Measurements from ENCODE around the gene SUFU.

Gene SUFU

GRCh38 chr10:102678068-102678400, 174.3 kb downstream of the SUFU start:
- whole genome bisulfite sequencing, 2 donors (ENCODE audit: extremely low coverage in 2 of 2, insufficient read length in 2 of 2, insufficient replicate concordance in 1 of 2), result no CpG with 5 or more reads among the region's 9 CpGs
- Histone ChIP-seq H3K9me3 (replicated peaks in 1 of 2; ENCODE audit: control insufficient read depth in 2 of 2, insufficient read depth in 1 of 2, low read depth in 1 of 2, low read length in 2 of 2) (peaks cover 0 to 3% of the 10 kb centered on the region in 2 donors), H2BK5ac (ENCODE audit: low read length) (no peak overlapping the region), H3K27me3 (ENCODE audit: control insufficient read depth in 3 of 3, insufficient read depth in 3 of 3, low read depth in 1 of 3, low read length in 3 of 3) (no peaks in the 10 kb centered on the region), H2BK120ac (ENCODE audit: low read depth, low read length) (no peak overlapping the region), H3K4ac (ENCODE audit: low read length) (no peak overlapping the region), H2BK15ac (ENCODE audit: low read length) (no peak overlapping the region), H2AK5ac (ENCODE audit: low read depth, low read length) (no peak overlapping the region), H3K9ac (ENCODE audit: low read depth, low read length, poor library complexity) (no peak overlapping the region), H3K79me1 (ENCODE audit: low read depth, low read length) (no peaks in the 10 kb centered on the region), H3K36me3 (replicated peaks in 1 of 2; ENCODE audit: control insufficient read depth in 2 of 2, insufficient read depth in 2 of 2, low read length in 2 of 2) (peaks cover 15 to 22% of the 10 kb centered on the region in 2 donors), H3K14ac (ENCODE audit: low read length) (no peak overlapping the region), H2BK12ac (ENCODE audit: low read length) (no peak overlapping the region), H3K4me2 (ENCODE audit: insufficient read depth, low read length, poor library complexity, severe bottlenecking) (no peak overlapping the region), H3K4me1 (ENCODE audit: control insufficient read depth in 2 of 2, insufficient read depth in 1 of 2, low read depth in 1 of 2, low read length in 2 of 2) (peaks cover 39 to 51% of the 10 kb centered on the region in 2 donors), H4K91ac (ENCODE audit: low read depth, low read length, poor library complexity) (no peak overlapping the region), H3K23ac (ENCODE audit: low read depth, low read length, poor library complexity) (no peak overlapping the region), H3K27ac (replicated peaks; ENCODE audit: low read length) (no peak overlapping the region), H2AFZ (ENCODE audit: low read length) (no peak overlapping the region), H4K8ac (ENCODE audit: low read depth, low read length) (no peak overlapping the region), H3K4me3 (ENCODE audit: low read length in 2 of 2) (no peak overlapping the region), H3K18ac (ENCODE audit: low read length) (no peak overlapping the region)
- no peak for DNase-seq (ENCODE audit: low spot score)

- peaks cover 15 to 29% of the 10 kb centered on the region in 2 donors for H3K36me3 ChIP-seq (replicated peaks in 1 of 2; ENCODE audit: control insufficient read depth in 2 of 2, insufficient read depth in 2 of 2, low read length in 2 of 2)
- H3K4me2 ChIP-seq (ENCODE audit: insufficient read depth, low read length, poor library complexity, severe bottlenecking), result peak overlapping the region; percentile 33
- H2BK120ac ChIP-seq (ENCODE audit: low read depth, low read length), result no peak overlapping the region
- peak overlapping the region; percentile 26 for H3K9ac ChIP-seq (ENCODE audit: low read depth, low read length, poor library complexity)
- peaks cover 35 to 47% of the 10 kb centered on the region in 2 donors for H3K4me1 ChIP-seq (ENCODE audit: control insufficient read depth in 2 of 2, insufficient read depth in 1 of 2, low read depth in 1 of 2, low read length in 2 of 2)
- no peak overlapping the region for H2BK15ac ChIP-seq (ENCODE audit: low read length)
- no peak overlapping the region for H3K4ac ChIP-seq (ENCODE audit: low read length)
- no peak overlapping the region for H2AK5ac ChIP-seq (ENCODE audit: low read depth, low read length)
- peak overlapping the region; percentile 91 for H2AFZ ChIP-seq (ENCODE audit: low read length)
- H3K23ac ChIP-seq (ENCODE audit: low read depth, low read length, poor library complexity), result no peak overlapping the region
- WGBS, 2 donors (ENCODE audit: extremely low coverage in 2 of 2, insufficient read length in 2 of 2, insufficient replicate concordance in 1 of 2), result no CpG with 5 or more reads among the region's 9 CpGs
- peak overlapping the region; percentile 79 for H3K18ac ChIP-seq (ENCODE audit: low read length)
- no peak overlapping the region for H4K8ac ChIP-seq (ENCODE audit: low read depth, low read length)
- no peaks in the 10 kb centered on the region for H3K79me1 ChIP-seq (ENCODE audit: low read depth, low read length)
- peak; percentile 60 for DNase-seq (ENCODE audit: low spot score)
- H3K14ac ChIP-seq (ENCODE audit: low read length), result no peak overlapping the region
- no peak overlapping the region for H2BK12ac ChIP-seq (ENCODE audit: low read length)
- H3K4me3 ChIP-seq (ENCODE audit: low read length in 2 of 2), result peak overlapping the region in 1 of 2 donors; percentile 21
- no peak overlapping the region for H2BK5ac ChIP-seq (ENCODE audit: low read length)
- no peaks in the 10 kb centered on the region for H3K27me3 ChIP-seq (ENCODE audit: control insufficient read depth in 3 of 3, insufficient read depth in 3 of 3, low read depth in 1 of 3, low read length in 3 of 3)
- peaks cover 0 to 3% of the 10 kb centered on the region in 2 donors for H3K9me3 ChIP-seq (replicated peaks in 1 of 2; ENCODE audit: control insufficient read depth in 2 of 2, insufficient read depth in 1 of 2, low read depth in 1 of 2, low read length in 2 of 2)
- H3K27ac ChIP-seq (replicated peaks; ENCODE audit: low read length), result peak overlapping the region; percentile 80
- no peak overlapping the region for H4K91ac ChIP-seq (ENCODE audit: low read depth, low read length, poor library complexity)
Measured at GRCh38 chr10:102678842-102679289, 175.1 kb downstream of the SUFU start.

- Histone ChIP-seq H3K9me3 (replicated peaks in 1 of 2; ENCODE audit: control insufficient read depth in 2 of 2, insufficient read depth in 1 of 2, low read depth in 1 of 2, low read length in 2 of 2) (peaks cover 0 to 3% of the 10 kb centered on the region in 2 donors), H3K4me1 (ENCODE audit: control insufficient read depth in 2 of 2, insufficient read depth in 1 of 2, low read depth in 1 of 2, low read length in 2 of 2) (peaks cover 28 to 45% of the 10 kb centered on the region in 2 donors), H3K9ac (ENCODE audit: low read depth, low read length, poor library complexity) (no peak overlapping the region), H2AFZ (ENCODE audit: low read length) (peak overlapping the region; percentile 91), H3K23ac (ENCODE audit: low read depth, low read length, poor library complexity) (no peak overlapping the region), H3K4me2 (ENCODE audit: insufficient read depth, low read length, poor library complexity, severe bottlenecking) (no peak overlapping the region), H4K91ac (ENCODE audit: low read depth, low read length, poor library complexity) (peak overlapping the region; percentile 60), H4K8ac (ENCODE audit: low read depth, low read length) (no peak overlapping the region), H3K14ac (ENCODE audit: low read length) (no peak overlapping the region), H2AK5ac (ENCODE audit: low read depth, low read length) (peak overlapping the region; percentile 7), H2BK120ac (ENCODE audit: low read depth, low read length) (no peak overlapping the region), H2BK15ac (ENCODE audit: low read length) (peak overlapping the region; percentile 76), H3K4ac (ENCODE audit: low read length) (no peak overlapping the region), H3K4me3 (ENCODE audit: low read length in 2 of 2) (no peak overlapping the region), H2BK12ac (ENCODE audit: low read length) (no peak overlapping the region), H2BK5ac (ENCODE audit: low read length) (no peak overlapping the region), H3K27me3 (ENCODE audit: control insufficient read depth in 3 of 3, insufficient read depth in 3 of 3, low read depth in 1 of 3, low read length in 3 of 3) (no peaks in the 10 kb centered on the region), H3K36me3 (replicated peaks in 1 of 2; ENCODE audit: control insufficient read depth in 2 of 2, insufficient read depth in 2 of 2, low read length in 2 of 2) (peaks cover 15 to 34% of the 10 kb centered on the region in 2 donors), H3K27ac (replicated peaks; ENCODE audit: low read length) (peak overlapping the region; percentile 80), H3K79me1 (ENCODE audit: low read depth, low read length) (no peaks in the 10 kb centered on the region), H3K18ac (ENCODE audit: low read length) (peak overlapping the region; percentile 29)
- no CpG with 5 or more reads among the region's 4 CpGs for WGBS, 2 donors (ENCODE audit: extremely low coverage in 2 of 2, insufficient read length in 2 of 2, insufficient replicate concordance in 1 of 2)
- no peak for DNase-seq (ENCODE audit: low spot score)
Measured at GRCh38 chr10:102679596-102679995, 175.8 kb downstream of the SUFU start.

- H2AK5ac ChIP-seq (ENCODE audit: low read depth, low read length), result no peak overlapping the region
- H2BK5ac ChIP-seq (ENCODE audit: low read length), result no peak overlapping the region
- H4K91ac ChIP-seq (ENCODE audit: low read depth, low read length, poor library complexity), result no peak overlapping the region
- no peak overlapping the region for H2BK15ac ChIP-seq (ENCODE audit: low read length)
- no peaks in the 10 kb centered on the region for H3K27me3 ChIP-seq (ENCODE audit: control insufficient read depth in 3 of 3, insufficient read depth in 3 of 3, low read depth in 1 of 3, low read length in 3 of 3)
- H3K4me2 ChIP-seq (ENCODE audit: insufficient read depth, low read length, poor library complexity, severe bottlenecking), result no peak overlapping the region
- WGBS, 2 donors (ENCODE audit: extremely low coverage in 2 of 2, insufficient read length in 2 of 2, insufficient replicate concordance in 1 of 2), result no CpG with 5 or more reads among the region's 5 CpGs
- no peak overlapping the region for H3K23ac ChIP-seq (ENCODE audit: low read depth, low read length, poor library complexity)
- no peak overlapping the region for H3K14ac ChIP-seq (ENCODE audit: low read length)
- H2BK12ac ChIP-seq (ENCODE audit: low read length), result no peak overlapping the region
- H3K18ac ChIP-seq (ENCODE audit: low read length), result no peak overlapping the region
- H2AFZ ChIP-seq (ENCODE audit: low read length), result no peak overlapping the region
- no peak overlapping the region for H3K4ac ChIP-seq (ENCODE audit: low read length)
- no peak overlapping the region for H3K27ac ChIP-seq (replicated peaks; ENCODE audit: low read length)
- no peak overlapping the region for H2BK120ac ChIP-seq (ENCODE audit: low read depth, low read length)
- no peak for DNase-seq (ENCODE audit: low spot score)
- no peak overlapping the region for H4K8ac ChIP-seq (ENCODE audit: low read depth, low read length)
- no peaks in the 10 kb centered on the region for H3K79me1 ChIP-seq (ENCODE audit: low read depth, low read length)
- peak overlapping the region in 1 of 2 donors; percentile 54 for H3K4me3 ChIP-seq (ENCODE audit: low read length in 2 of 2)
- peaks cover 3 to 4% of the 10 kb centered on the region in 2 donors for H3K9me3 ChIP-seq (replicated peaks in 1 of 2; ENCODE audit: control insufficient read depth in 2 of 2, insufficient read depth in 1 of 2, low read depth in 1 of 2, low read length in 2 of 2)
- peaks cover 17 to 28% of the 10 kb centered on the region in 2 donors for H3K4me1 ChIP-seq (ENCODE audit: control insufficient read depth in 2 of 2, insufficient read depth in 1 of 2, low read depth in 1 of 2, low read length in 2 of 2)
- peaks cover 22 to 45% of the 10 kb centered on the region in 2 donors for H3K36me3 ChIP-seq (replicated peaks in 1 of 2; ENCODE audit: control insufficient read depth in 2 of 2, insufficient read depth in 2 of 2, low read length in 2 of 2)
- H3K9ac ChIP-seq (ENCODE audit: low read depth, low read length, poor library complexity), result no peak overlapping the region
Measured at GRCh38 chr10:102681696-102682095, 177.9 kb downstream of the SUFU start.
